Right cardiac atrium (tissue), 5 donors: ENCODE data around the gene BTBD19. TPM values are rescaled to one million over a fixed set of nuclear protein-coding genes. Genes with fewer than 3 reads are reported as not detected.

Source experiments
- ATAC-seq, 2 donors: fragments of 200-7000 bp; cut with Tn5 transposase; one replicate each; pipeline versions ENCODE4 v1.8.0 to v1.9.1; 2020; ENCODE audit warnings: moderate library complexity in 2 of 2, mild to moderate bottlenecking in 1 of 2
- DNase-seq, 3 donors: peaks; one replicate each; pipeline ENCODE4 v3.0.0-alpha.2; 2020
- H3K27ac ChIP-seq: one replicate; pipeline ENCODE4 v1.5.1; 2013; ENCODE audit warnings: mild to moderate bottlenecking, low read length, control low read depth, moderate library complexity
- H3K27me3 ChIP-seq: one replicate; pipeline ENCODE4 v1.6.1; 2013; ENCODE audit not compliant: control insufficient read depth, insufficient read depth
- H3K4me1 ChIP-seq: one replicate; pipeline ENCODE4 v1.6.1; 2013; ENCODE audit warnings: low read length; ENCODE audit not compliant: control insufficient read depth, insufficient read depth
- H3K4me3 ChIP-seq: one replicate; pipeline ENCODE4 v1.5.1; 2013; ENCODE audit warnings: low read length, control low read depth
- H3K9me3 ChIP-seq: one replicate; pipeline ENCODE4 v1.6.1; 2013; ENCODE audit warnings: low read length; ENCODE audit not compliant: control insufficient read depth
- WGBS: extraction: QIAGEN DNeasy Blood & Tissue Kit; methylation state at CpG from one replicate; pipeline ENCODE4 v1.1.7; 2013; 5-methylcytosine and 5-hydroxymethylcytosine counted together
- intact Hi-C, 4 donors: fragments of 100-400 bp; cut with DNase I; formaldehyde crosslinking; loops; one replicate each; pipeline versions ENCODE4 v1.11.0 to v1.14.0; 2022 to 2023
- polyA plus RNA-seq: library from polyadenylated mRNA; stranded (reverse); fragments of 200-250 nt; gene quantifications from one replicate; pipeline ENCODE4 v1.2.3, GENCODE V29; 2013
- total RNA-seq, 4 donors: library from RNA; stranded (reverse); fragmentation: NEBNext Ultra II Directional; extraction: Animal tissue kit (Norgen Biotek cat#: 25700); gene quantifications; one replicate each; pipeline ENCODE4 v1.2.1, GENCODE V29; 2021
- donor health status: healthy with polysubstance abuse.
- donor health status: DM: no; HTN: yes; CAD: no.
- donor health status: DM: no; HTN: no; CAD: no.
- donor health status: DM: no; HTN: yes; CAD: no; lungs with severe emphysema.
- donor health status: DM: yes; HTN: yes; CAD: no.

Gene BTBD19
- total and polyA plus RNA-seq, 5 donors = 5.1 to 8.8 (median 5.8) TPM

GRCh38 chr1:44849575-44850132, 41.3 kb downstream of the BTBD19 start:
- ATAC-seq (no peak), DNase-seq (no peak)
- intact Hi-C loops = no loop called here
- Histone ChIP-seq H3K4me3 (no peak overlapping the region), H3K27me3 (no peaks in the 10 kb centered on the region), H3K9me3 (no peaks in the 10 kb centered on the region), H3K27ac (no peak overlapping the region), H3K4me1 (peaks cover 8% of the 10 kb centered on the region)
- 75% methylated on average over 2 of the region's 2 CpGs for WGBS

DNA sequence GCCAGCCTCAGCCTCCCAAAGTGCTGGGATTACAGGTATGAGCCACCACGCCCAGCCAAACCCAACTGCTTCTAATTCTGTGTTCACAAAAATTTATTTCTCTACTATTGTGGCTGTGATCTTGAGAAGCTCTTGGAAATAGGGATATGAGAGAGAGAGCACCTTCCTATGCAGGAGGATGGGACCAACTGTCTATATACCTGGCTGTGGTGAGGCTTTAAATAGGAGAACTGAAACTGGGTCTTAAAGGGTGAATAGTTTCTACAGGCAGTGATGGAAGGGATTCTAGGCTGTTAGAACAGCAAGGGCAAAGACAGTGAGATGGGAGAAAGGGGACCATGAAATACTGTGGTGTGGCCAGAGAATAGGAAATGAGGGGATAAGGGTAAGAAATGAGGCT, 43.0 kb downstream of the BTBD19 start:
- ATAC-seq = no peak
- Histone ChIP-seq H3K4me3 (no peak overlapping the region), H3K27ac (no peak overlapping the region), H3K4me1 (peaks cover 8% of the 10 kb centered on the region), H3K9me3 (no peaks in the 10 kb centered on the region), H3K27me3 (no peaks in the 10 kb centered on the region)
- DNase-seq = no peak
- 98% methylated on average over 1 of the region's 1 CpG for WGBS
- intact Hi-C loops = no loop called here

DNA sequence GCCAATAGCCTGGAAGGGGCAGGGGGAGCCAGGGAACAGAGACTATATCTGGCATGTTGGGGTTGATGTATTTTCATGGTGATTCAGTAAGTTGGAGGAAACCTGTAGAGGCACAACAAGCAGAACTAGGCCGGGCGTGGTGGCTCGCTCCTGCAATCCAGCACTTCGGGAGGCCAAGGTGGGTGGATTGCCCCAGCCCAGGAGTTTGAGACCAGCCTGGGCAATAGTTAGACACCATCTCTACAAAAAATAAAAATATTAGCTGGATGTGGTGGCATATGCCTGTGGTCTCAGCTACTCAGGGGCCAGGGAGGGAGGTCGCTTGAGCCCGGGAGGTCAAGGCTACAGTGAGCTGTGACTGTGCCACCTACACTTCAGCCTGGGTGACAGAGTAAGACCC, 44.9 kb downstream of the BTBD19 start:
- intact Hi-C loops = no loop called here
- H3K27ac ChIP-seq = no peak overlapping the region
- no peaks in the 10 kb centered on the region for H3K9me3 ChIP-seq
- DNase-seq = no peak
- ATAC-seq = no peak
- H3K4me3 ChIP-seq = no peak overlapping the region
- H3K4me1 ChIP-seq = peaks cover 8% of the 10 kb centered on the region
- WGBS = 98% methylated on average over 6 of the region's 6 CpGs
- H3K27me3 ChIP-seq = no peaks in the 10 kb centered on the region

DNA sequence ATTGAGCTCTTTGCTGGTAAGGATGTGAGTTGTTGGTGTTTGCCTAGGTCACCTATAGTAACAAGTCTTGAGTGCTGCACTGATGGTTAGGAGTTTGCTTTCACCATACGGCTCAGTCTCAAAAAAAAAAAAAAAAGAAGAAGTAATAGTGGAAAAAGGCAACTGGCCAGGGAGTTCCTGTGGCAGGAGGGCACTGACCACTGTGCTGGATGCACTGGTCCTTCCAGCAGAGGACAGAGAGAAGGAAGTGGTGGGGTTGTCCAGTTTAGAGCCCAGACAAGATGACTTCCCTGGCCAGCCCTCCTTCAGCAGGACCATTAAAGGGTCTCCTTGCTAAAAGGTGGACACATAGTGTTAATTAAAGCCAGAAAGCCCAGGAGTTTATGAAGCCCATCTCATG, 46.6 kb downstream of the BTBD19 start:
- intact Hi-C loops = no loop called here
- DNase-seq (no peak), ATAC-seq (no peak)
- H3K27me3 ChIP-seq = no peaks in the 10 kb centered on the region
- no peaks in the 10 kb centered on the region for H3K4me1 ChIP-seq
- no peaks in the 10 kb centered on the region for H3K9me3 ChIP-seq
- H3K27ac ChIP-seq = no peak overlapping the region
- no peak overlapping the region for H3K4me3 ChIP-seq
- 82% methylated on average over 1 of the region's 1 CpG for WGBS

- H3K27ac ChIP-seq = no peak overlapping the region
- H3K9me3 ChIP-seq = no peaks in the 10 kb centered on the region
- ATAC-seq = no peak
- no peak for DNase-seq
- H3K4me1 ChIP-seq = no peaks in the 10 kb centered on the region
- 84% methylated on average over 7 of the region's 7 CpGs for WGBS
- H3K27me3 ChIP-seq = no peaks in the 10 kb centered on the region
- no peak overlapping the region for H3K4me3 ChIP-seq
- intact Hi-C loops = no loop called here
Measured at GRCh38 chr1:44855742-44856141, 47.4 kb downstream of the BTBD19 start.

DNA sequence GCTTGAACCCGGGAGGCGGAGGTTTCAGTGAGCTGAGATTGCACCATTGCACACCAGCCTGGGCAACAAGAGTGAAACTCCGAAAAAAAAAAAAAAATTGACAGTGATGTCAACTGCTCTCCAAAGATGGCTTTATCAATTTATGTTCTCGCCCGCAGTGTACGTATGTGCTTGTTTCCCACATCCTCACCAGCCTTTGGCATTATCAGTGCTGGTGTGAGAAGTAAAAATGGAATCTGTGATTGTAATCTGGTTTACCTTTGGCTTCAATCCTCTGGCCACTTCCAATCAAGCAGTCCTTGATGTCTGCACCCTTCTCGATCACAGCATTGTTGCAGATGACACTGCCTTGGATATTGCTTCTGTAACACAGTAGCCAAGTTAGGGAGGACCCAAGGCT, 49.1 kb downstream of the BTBD19 start:
- no peak for DNase-seq
- Histone ChIP-seq H3K4me1 (no peaks in the 10 kb centered on the region), H3K4me3 (no peak overlapping the region), H3K27me3 (no peaks in the 10 kb centered on the region), H3K9me3 (no peaks in the 10 kb centered on the region), H3K27ac (no peak overlapping the region)
- intact Hi-C loops = no loop called here
- no peak for ATAC-seq
- 98% methylated on average over 7 of the region's 7 CpGs for WGBS

- Histone ChIP-seq H3K9me3 (no peaks in the 10 kb centered on the region), H3K27me3 (no peaks in the 10 kb centered on the region), H3K27ac (no peak overlapping the region), H3K4me1 (no peaks in the 10 kb centered on the region), H3K4me3 (no peak overlapping the region)
- DNase-seq (no peak), ATAC-seq (no peak)
- 69% methylated on average over 1 of the region's 1 CpG for WGBS
- intact Hi-C loops = no loop called here
Measured at GRCh38 chr1:44860331-44860730, 52.0 kb downstream of the BTBD19 start.

DNA sequence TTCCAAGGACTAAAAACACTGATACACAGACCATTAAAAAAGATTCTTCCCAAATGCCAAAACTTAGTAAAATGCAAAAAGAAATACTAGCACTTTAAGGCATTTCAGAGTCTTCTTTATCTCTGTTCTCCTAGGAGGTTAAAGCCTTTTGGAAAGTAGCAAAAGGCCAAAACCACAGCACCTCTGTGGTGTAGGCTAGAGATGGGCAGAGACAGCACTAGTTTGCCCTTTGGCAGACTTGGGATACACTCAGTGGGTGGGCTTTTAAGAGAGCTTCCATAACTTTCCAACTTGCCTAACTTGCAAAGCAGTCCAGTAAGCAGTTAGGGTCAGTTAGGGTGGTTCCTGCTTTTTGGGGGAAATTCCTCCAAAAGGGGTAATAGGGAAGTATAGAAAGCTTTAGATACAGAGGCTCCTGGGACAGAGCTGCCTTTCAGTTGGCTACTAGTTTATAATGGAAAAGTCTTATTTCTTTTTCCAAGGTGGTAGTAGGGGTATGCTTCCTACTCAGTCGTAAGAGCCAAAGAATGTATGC, 52.6 kb downstream of the BTBD19 start:
- Histone ChIP-seq H3K27me3 (no peaks in the 10 kb centered on the region), H3K4me1 (no peaks in the 10 kb centered on the region), H3K9me3 (no peaks in the 10 kb centered on the region), H3K4me3 (no peak overlapping the region), H3K27ac (no peak overlapping the region)
- no peak for DNase-seq
- intact Hi-C loops = no loop called here
- 56% methylated on average over 1 of the region's 1 CpG for WGBS
- no peak for ATAC-seq

DNA sequence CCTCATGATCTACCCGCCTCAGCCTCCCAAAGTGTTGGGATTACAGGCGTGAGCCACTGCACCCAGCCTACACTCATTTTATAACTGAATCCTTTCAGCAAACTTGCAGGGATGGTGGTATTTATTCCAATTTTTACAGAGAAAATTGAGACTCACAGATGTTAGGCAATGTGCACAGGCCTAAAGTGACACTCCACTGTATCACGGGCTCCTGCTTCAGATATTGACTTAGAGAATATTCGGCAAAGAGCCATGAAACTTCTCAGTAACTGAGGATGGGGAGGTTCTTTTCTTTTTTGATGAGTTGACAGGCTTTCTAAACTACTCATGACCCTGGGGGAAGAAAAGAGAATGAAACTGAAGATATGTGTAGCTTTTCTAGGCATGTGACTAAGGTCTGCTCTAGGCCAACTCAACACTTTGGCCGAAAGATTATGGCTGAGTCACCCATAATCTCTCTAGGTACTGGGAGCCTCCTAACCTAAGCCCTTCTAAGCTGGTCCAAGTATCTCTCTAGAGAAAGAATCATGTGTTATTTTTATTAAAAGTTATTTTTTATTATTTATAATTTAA, 54.6 kb downstream of the BTBD19 start:
- 75% methylated on average over 5 of the region's 5 CpGs for WGBS

More for the DNA sequence above, 54.6 kb downstream of the BTBD19 start:
- peak; percentile 36 to 67 for ATAC-seq
- no peak for DNase-seq
- H3K27me3 ChIP-seq = no peaks in the 10 kb centered on the region
- H3K4me3 ChIP-seq = no peak overlapping the region
- intact Hi-C loops = no loop called here
- H3K27ac ChIP-seq = no peak overlapping the region
- no peaks in the 10 kb centered on the region for H3K4me1 ChIP-seq
- no peaks in the 10 kb centered on the region for H3K9me3 ChIP-seq

Other genes starting within 250 kb of the BTBD19 start
- gene TMEM53, start 134.0 kb upstream of the BTBD19 start, total RNA-seq = 10 to 100 TPM; 12.0 to 16.8 (median 13.1) TPM
- 13.3 TPM for gene TMEM53, start 134.0 kb upstream of the BTBD19 start, polyA plus RNA-seq
- 1 to 10 TPM in 2 of 4 donors, under 1 TPM in 2; 0.39 to 1.2 (median 0.84) TPM for gene ARMH1, start 133.8 kb upstream of the BTBD19 start, total RNA-seq
- gene ARMH1, start 133.8 kb upstream of the BTBD19 start, polyA plus RNA-seq = 0.91 TPM
- gene RNU5D-1, start 77.4 kb upstream of the BTBD19 start, total RNA-seq = not detected
- gene RNU5D-1, start 77.4 kb upstream of the BTBD19 start, polyA plus RNA-seq = not detected
- gene KIF2C, start 68.7 kb upstream of the BTBD19 start, total RNA-seq = 1 to 10 TPM in 3 of 4 donors, under 1 TPM in 1; 0.39 to 2.5 (median 1.6) TPM
- 0.66 TPM for gene KIF2C, start 68.7 kb upstream of the BTBD19 start, polyA plus RNA-seq
- 1,000 to 10,000 TPM in 1 of 4 donors, 100 to 1,000 TPM in 3; 848 to 1,081 (median 910) TPM for gene RPS8, start 33.0 kb upstream of the BTBD19 start, total RNA-seq
- gene RPS8, start 33.0 kb upstream of the BTBD19 start, polyA plus RNA-seq = 1,144 TPM
- under 1 TPM; 0.14 to 0.28 (median 0.22) TPM for gene BEST4, start 20.4 kb upstream of the BTBD19 start, total RNA-seq
- gene BEST4, start 20.4 kb upstream of the BTBD19 start, polyA plus RNA-seq = 0.18 TPM
- gene PLK3, start 8.1 kb upstream of the BTBD19 start, total RNA-seq = 10 to 100 TPM in 1 of 4 donors, 1 to 10 TPM in 3; 6.0 to 11.4 (median 8.2) TPM
- gene PLK3, start 8.1 kb upstream of the BTBD19 start, polyA plus RNA-seq = 11.0 TPM
- under 1 TPM in 3 of 4 donors, not detected in 1; 0.44 to 0.74 (median 0.47) TPM for gene DYNLT4, start 1.2 kb upstream of the BTBD19 start, total RNA-seq
- gene DYNLT4, start 1.2 kb upstream of the BTBD19 start, polyA plus RNA-seq = 1.1 TPM
- under 1 TPM; 0.28 to 0.79 (median 0.54) TPM for gene PTCH2, start 34.7 kb downstream of the BTBD19 start, total RNA-seq
- gene PTCH2, start 34.7 kb downstream of the BTBD19 start, polyA plus RNA-seq = 0.34 TPM
- gene EIF2B3, start 178.1 kb downstream of the BTBD19 start, total RNA-seq = 10 to 100 TPM; 28.9 to 37.1 (median 31.9) TPM
- gene EIF2B3, start 178.1 kb downstream of the BTBD19 start, polyA plus RNA-seq = 32.9 TPM
- gene HECTD3, start 202.8 kb downstream of the BTBD19 start, total RNA-seq = 10 to 100 TPM; 16.5 to 22.3 (median 19.4) TPM
- 18.5 TPM for gene HECTD3, start 202.8 kb downstream of the BTBD19 start, polyA plus RNA-seq
- gene UROD, start 203.7 kb downstream of the BTBD19 start, total RNA-seq = 10 to 100 TPM; 71.9 to 87.6 (median 80.0) TPM
- gene UROD, start 203.7 kb downstream of the BTBD19 start, polyA plus RNA-seq = 91.0 TPM